BE2C (cell line): ENCODE results near the gene TNPO1.

Experiments
- DNase-seq: peaks from one replicate; pipeline ENCODE4 v3.0.0-alpha.2; 2020
- H3K27me3 ChIP-seq: fragments of 250-450 bp; sonication (Bioruptor Pico); 2 replicates; pipeline ENCODE4 v1.5.1; 2020; ENCODE audit warnings: mild to moderate bottlenecking
- H3K36me3 ChIP-seq: fragments of 250-450 bp; sonication (Bioruptor Pico); 2 replicates; pipeline ENCODE4 v1.5.1; 2020; ENCODE audit warnings: mild to moderate bottlenecking
- H3K4me1 ChIP-seq: fragments of 250-450 bp; sonication (Bioruptor Pico); 2 replicates; pipeline ENCODE4 v1.5.1; 2020
- H3K4me3 ChIP-seq: 2 replicates; pipeline ENCODE4 v1.5.1; 2011; ENCODE audit warnings: low read depth, low read length
- H3K9me3 ChIP-seq: fragments of 250-450 bp; sonication (Bioruptor Pico); 2 replicates; pipeline ENCODE4 v1.5.1; 2020
- TF ChIP-seq, protein P1 (sequence below): IDR thresholded peaks from 2 replicates; pipeline ENCODE4 v1.5.1; 2012; ENCODE audit warnings: mild to moderate bottlenecking, low read depth, low read length

TNPO1 gene

DNA sequence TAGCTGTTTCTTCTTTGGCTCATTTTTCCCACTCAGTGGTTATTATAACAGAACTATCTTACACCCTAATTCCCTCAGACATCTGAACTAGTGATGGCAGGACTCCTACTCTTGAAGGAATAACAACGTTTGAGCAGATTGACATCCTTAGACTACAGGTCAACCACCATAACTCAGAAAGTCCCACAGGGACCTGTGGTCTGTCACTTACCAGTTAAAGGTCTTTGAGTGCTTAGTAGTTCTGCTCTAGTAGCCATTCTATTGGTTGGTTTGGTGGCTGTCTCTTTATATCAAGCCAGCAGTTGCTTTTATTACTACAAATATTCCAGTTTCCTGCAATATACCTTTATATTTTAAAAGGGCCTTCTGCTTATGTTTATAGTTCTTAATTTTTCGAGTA lies 72.1 kb downstream of the TNPO1 start:
- DNase-seq: no peak

DNA sequence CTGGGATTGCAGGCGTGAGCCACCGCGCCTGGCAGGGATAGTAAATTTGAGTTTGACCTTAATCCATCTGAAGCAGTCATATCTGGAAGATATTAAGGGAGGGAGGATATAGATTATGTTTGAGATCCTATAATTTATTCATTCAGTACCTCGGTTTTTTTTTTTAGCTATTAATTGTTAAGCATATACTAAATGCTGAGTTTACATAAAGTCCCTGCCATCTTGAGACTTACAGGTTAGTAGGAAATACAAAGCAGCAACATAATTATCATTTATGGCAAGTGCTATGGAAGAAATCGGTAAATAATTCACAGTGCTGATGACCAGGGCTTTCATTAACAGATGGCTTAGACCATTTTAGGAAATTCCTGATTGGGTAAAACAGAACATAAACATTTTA lies 72.9 kb downstream of the TNPO1 start:
- Histone ChIP-seq H3K9me3 (no peaks in the 10 kb centered on the region), H3K36me3 (peaks cover 96% of the 10 kb centered on the region), H3K4me1 (no peaks in the 10 kb centered on the region; the same call in 1 of the 2 replicates), H3K27me3 (no peaks in the 10 kb centered on the region), H3K4me3 (no peak overlapping the region)
- DNase-seq: no peak
- TF ChIP-seq, protein P1, sequence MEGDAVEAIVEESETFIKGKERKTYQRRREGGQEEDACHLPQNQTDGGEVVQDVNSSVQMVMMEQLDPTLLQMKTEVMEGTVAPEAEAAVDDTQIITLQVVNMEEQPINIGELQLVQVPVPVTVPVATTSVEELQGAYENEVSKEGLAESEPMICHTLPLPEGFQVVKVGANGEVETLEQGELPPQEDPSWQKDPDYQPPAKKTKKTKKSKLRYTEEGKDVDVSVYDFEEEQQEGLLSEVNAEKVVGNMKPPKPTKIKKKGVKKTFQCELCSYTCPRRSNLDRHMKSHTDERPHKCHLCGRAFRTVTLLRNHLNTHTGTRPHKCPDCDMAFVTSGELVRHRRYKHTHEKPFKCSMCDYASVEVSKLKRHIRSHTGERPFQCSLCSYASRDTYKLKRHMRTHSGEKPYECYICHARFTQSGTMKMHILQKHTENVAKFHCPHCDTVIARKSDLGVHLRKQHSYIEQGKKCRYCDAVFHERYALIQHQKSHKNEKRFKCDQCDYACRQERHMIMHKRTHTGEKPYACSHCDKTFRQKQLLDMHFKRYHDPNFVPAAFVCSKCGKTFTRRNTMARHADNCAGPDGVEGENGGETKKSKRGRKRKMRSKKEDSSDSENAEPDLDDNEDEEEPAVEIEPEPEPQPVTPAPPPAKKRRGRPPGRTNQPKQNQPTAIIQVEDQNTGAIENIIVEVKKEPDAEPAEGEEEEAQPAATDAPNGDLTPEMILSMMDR: no peak

More for the DNA sequence above, 72.1 kb downstream of the TNPO1 start:
- Histone ChIP-seq H3K4me1 (no peaks in the 10 kb centered on the region; the same call in 1 of the 2 replicates), H3K4me3 (no peak overlapping the region), H3K27me3 (no peaks in the 10 kb centered on the region), H3K9me3 (no peaks in the 10 kb centered on the region), H3K36me3 (peaks cover 96% of the 10 kb centered on the region)
- TF ChIP-seq, protein P1: no peak

DNA sequence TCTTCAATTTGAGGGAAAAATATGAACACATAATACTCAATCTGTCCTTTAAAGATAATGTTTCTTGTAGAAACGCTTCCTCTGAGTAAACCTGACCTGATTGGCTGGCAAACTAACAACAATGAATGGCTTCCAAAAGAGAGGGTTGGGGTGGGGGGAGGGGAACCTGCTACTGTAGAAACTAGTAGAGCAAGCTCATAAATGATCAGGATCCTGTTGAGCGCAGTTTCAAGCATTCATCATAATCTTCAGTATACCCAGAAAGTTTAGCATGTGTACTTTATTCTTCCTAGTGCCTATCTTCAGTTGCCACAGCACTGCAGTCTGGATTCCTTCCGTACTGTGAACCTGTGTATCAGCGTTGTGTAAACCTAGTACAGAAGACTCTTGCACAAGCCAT lies 76.4 kb downstream of the TNPO1 start:
- H3K9me3 ChIP-seq: no peaks in the 10 kb centered on the region
- no peak overlapping the region for H3K4me3 ChIP-seq
- H3K27me3 ChIP-seq: no peaks in the 10 kb centered on the region
- peaks cover 99% of the 10 kb centered on the region for H3K36me3 ChIP-seq
- H3K4me1 ChIP-seq: no peaks in the 10 kb centered on the region
- DNase-seq: no peak
- TF ChIP-seq, protein P1: no peak

DNA sequence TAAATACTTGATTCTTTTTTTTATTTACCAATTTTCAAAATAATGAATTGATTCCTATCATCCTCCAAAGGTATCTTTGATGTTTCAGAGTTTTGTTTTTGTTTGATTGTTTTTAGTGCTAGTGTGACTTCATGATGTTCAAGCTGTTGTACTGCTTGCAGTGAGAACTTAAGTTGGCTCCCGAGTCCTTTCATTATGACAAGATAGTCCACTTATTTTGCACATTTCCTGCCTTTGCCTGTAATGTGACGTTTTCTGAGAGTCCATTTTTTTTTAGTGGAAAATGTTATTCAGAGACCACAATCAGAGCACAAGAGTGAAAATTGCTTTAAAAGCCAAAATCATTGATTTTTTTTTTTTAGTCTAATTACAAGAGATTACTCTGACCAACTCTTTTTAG lies 79.3 kb downstream of the TNPO1 start:
- TF ChIP-seq, protein P1: no peak
- H3K9me3 ChIP-seq: no peaks in the 10 kb centered on the region
- DNase-seq: no peak
- no peaks in the 10 kb centered on the region for H3K27me3 ChIP-seq
- no peak overlapping the region for H3K4me3 ChIP-seq
- H3K36me3 ChIP-seq: peaks cover 97% of the 10 kb centered on the region
- H3K4me1 ChIP-seq: no peaks in the 10 kb centered on the region

DNA sequence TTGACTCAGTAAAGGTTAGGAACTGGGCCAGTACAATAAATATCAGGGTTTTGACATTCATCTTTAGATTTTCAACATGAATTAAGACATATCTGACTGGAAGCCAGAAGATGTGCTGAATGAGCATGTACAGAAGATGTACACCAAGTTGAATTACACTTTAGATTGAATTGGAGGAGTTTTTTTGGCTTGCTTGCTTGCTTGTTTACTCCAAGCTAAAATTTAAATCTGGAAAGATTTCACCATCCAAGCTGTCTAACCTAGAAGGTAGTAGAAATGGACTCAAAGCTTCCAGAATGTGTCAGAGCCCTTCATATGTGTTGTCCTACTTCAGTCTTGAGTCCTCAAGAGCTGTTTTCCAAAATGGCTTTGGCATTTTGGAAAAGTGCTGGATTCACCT lies 90.3 kb downstream of the TNPO1 start:
- DNase-seq: no peak
- no peak overlapping the region for H3K4me3 ChIP-seq
- H3K27me3 ChIP-seq: no peaks in the 10 kb centered on the region
- no peaks in the 10 kb centered on the region for H3K9me3 ChIP-seq
- TF ChIP-seq, protein P1: no peak
- no peaks in the 10 kb centered on the region for H3K4me1 ChIP-seq
- H3K36me3 ChIP-seq: peaks cover 65% of the 10 kb centered on the region

DNA sequence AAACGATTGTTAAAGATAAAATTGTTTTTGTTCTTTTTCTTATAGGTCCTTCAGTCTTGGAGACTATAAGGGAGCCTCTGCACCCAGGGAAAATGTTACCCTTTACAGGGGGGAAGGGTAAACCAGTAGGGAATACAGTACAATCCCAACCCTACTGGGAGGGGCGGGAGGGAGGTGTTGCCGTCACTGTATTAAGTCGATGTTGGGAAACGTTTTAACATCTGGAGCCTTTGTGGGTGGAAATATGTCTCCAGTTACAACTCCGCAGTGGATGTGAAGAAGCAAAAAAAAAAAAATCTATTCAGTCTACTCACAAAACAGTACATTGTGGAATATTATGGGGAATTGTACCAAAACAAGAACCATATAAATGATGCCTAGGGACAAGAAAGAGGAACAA lies 92.2 kb downstream of the TNPO1 start:
- H3K9me3 ChIP-seq: no peaks in the 10 kb centered on the region
- peaks cover 48% of the 10 kb centered on the region for H3K36me3 ChIP-seq
- H3K4me1 ChIP-seq: no peaks in the 10 kb centered on the region
- TF ChIP-seq, protein P1: no peak
- no peak overlapping the region for H3K4me3 ChIP-seq
- no peaks in the 10 kb centered on the region for H3K27me3 ChIP-seq
- no peak for DNase-seq
